BJ (cell line): ENCODE data around the gene FIP1L1. TPM values are rescaled to one million over a fixed set of nuclear protein-coding genes. Genes with fewer than 3 reads are reported as not detected.
A peak's percentile ranks its signal among the peaks of the same experiment; 100 is the strongest.

Source experiments
- CTCF ChIA-PET: fragments of 350-600 bp; formaldehyde crosslinking; extraction: SDS; loops from one replicate; lab custom pipeline; 2021; ENCODE audit warnings: antibody characterized with exemption, inconsistent platforms; lab: Yijun Ruan, JAX
- POLR2A ChIA-PET: fragments of 300-600 bp; sonication (Branson Sonifier 250); formaldehyde crosslinking; extraction: SDS; loops from one replicate; lab custom pipeline; 2021; ENCODE audit warnings: antibody characterized with exemption; lab: Charles Lee
- DNase-seq: peaks from one replicate; pipeline ENCODE4 v3.0.0-alpha.2; 2011; ENCODE audit warnings: low read depth
- H3K27me3 ChIP-seq: 2 replicates; pipeline ENCODE4 v1.6.0; 2011; ENCODE audit warnings: low read length; ENCODE audit not compliant: control insufficient read depth, insufficient read depth
- H3K36me3 ChIP-seq: 2 replicates; pipeline ENCODE4 v1.5.1; 2011; ENCODE audit warnings: low read length; ENCODE audit not compliant: control insufficient read depth, insufficient read depth
- H3K4me3 ChIP-seq: 2 replicates; pipeline ENCODE4 v1.5.1; 2011; ENCODE audit warnings: low read depth, mild to moderate bottlenecking, control low read depth, low read length
- CTCF ChIP-seq: IDR thresholded peaks from 2 replicates; pipeline ENCODE4 v1.5.1; 2011; ENCODE audit warnings: low read depth, mild to moderate bottlenecking, control low read depth, inconsistent platforms, low read length, moderate library complexity; ENCODE audit not compliant: insufficient read depth
- polyA plus RNA-seq: library from polyadenylated mRNA; depleted of rRNA; stranded (reverse); fragments of >200 nt; gene quantifications from 2 replicates; pipeline ENCODE4 v1.2.3, GENCODE V29; 2011; rRNA removed

FIP1L1 gene
- polyA plus RNA-seq, 1 experiment, result 14.2 TPM

GRCh38 chr4:53508446-53508845, 131.0 kb downstream of the FIP1L1 start:
- POLR2A ChIA-PET, result no interaction called here
- TF ChIP-seq CTCF, result peak; percentile 15; the same call in 1 of the 2 replicates
- no peak for DNase-seq
- Histone ChIP-seq H3K36me3 (no peaks in the 10 kb centered on the region), H3K27me3 (no peaks in the 10 kb centered on the region), H3K4me3 (no peak overlapping the region)
- CTCF ChIA-PET, result interaction anchor here (0.7 to 1.2 kb wide), 5 partner anchors 9 to 724 kb away, joined by 3 to 4 read pairs (median 3); partner anchors contain the start of gene PDGFRA

- Histone ChIP-seq H3K36me3 (no peaks in the 10 kb centered on the region), H3K27me3 (no peaks in the 10 kb centered on the region), H3K4me3 (no peak overlapping the region)
- DNase-seq, result no peak
- TF ChIP-seq CTCF, result no peak
- CTCF ChIA-PET, result interaction anchor here (0.9 kb wide), 1 partner anchor 9 kb away, joined by 3 read pairs; no protein-coding TSS in a partner anchor
- POLR2A ChIA-PET, result no interaction called here
These were observed 132.9 kb downstream of the FIP1L1 start for GRCh38 chr4:53510321-53510720.

Other genes with a start within 250 kb of the FIP1L1 start
- gene SCFD2, start 11.6 kb upstream of the FIP1L1 start, polyA plus RNA-seq, result 14.8 and 17.4 TPM in 2 replicates
- gene LNX1, start 213.8 kb downstream of the FIP1L1 start, polyA plus RNA-seq, result 0.09 and 0.29 TPM in 2 replicates